NCI-H526 (cell line): ENCODE measurements around the gene NOG.

Experiments used
- DNase-seq, 2 experiments: peaks; one replicate each; lab custom pipeline; 2025; lab: John Stamatoyannopoulos, UW

Gene NOG

DNA sequence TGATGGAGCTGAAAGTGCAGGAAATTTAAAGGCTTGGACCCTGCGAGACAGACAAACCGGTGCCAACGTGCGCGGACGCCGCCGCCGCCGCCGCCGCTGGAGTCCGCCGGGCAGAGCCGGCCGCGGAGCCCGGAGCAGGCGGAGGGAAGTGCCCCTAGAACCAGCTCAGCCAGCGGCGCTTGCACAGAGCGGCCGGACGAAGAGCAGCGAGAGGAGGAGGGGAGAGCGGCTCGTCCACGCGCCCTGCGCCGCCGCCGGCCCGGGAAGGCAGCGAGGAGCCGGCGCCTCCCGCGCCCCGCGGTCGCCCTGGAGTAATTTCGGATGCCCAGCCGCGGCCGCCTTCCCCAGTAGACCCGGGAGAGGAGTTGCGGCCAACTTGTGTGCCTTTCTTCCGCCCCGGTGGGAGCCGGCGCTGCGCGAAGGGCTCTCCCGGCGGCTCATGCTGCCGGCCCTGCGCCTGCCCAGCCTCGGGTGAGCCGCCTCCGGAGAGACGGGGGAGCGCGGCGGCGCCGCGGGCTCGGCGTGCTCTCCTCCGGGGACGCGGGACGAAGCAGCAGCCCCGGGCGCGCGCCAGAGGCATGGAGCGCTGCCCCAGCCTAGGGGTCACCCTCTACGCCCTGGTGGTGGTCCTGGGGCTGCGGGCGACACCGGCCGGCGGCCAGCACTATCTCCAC lies at the start of gene NOG:
NOG (plus strand) TSS at position 54 of the 674 bp plus-strand sequence; CDS start at position 579, 525 bp downstream.
- peak in 1 of 2 experiments; percentile 93 for DNase-seq

- DNase-seq, result no peak
Observed at GRCh38 chr17:56545106-56545505, 48.4 kb upstream of the NOG start.

DNA sequence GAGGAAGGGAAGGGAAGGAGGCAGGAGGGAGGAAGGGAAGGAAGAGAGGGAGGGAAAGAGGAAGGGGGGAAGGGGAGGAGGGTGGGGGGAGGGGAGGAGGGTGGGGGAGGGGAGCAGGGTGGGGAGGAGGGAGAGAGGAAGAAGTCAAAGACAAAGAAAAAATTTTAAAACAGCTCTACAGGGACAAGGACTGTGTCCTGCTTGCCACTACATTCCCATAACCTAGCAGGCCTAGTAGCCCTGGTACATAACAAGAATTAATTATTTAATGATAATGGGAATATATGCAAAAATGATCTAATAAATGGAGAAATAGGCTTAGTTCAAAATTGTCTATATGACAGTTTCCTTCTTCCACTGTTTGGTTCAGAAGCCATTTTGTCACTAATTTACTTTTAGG lies 47.6 kb upstream of the NOG start:
- DNase-seq, result no peak

GRCh38 chr17:56548661-56549060 lies 44.8 kb upstream of the NOG start:
- DNase-seq, result no peak

- no peak for DNase-seq
Observed at GRCh38 chr17:56549501-56549900, 44.0 kb upstream of the NOG start.

DNA sequence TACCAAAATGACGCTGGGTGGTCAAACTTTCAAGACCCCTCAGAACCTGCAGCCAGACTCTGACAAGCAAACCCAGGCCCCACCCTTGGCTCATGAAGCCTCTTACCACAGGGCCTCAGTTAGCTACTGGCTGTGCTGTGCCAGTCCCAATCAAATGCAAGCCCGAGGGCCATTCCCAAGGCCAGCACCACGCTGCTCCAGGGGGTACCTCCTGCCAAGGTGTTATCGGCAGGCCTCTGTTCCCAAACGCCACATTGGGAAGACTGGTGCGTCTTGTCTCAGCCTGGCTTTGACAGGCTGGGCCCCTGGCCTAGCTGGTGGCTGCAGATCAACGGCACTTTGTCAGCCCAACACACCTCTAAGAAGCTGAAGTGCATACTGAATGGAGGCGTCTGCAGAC lies 35.8 kb upstream of the NOG start:
- no peak for DNase-seq

DNA sequence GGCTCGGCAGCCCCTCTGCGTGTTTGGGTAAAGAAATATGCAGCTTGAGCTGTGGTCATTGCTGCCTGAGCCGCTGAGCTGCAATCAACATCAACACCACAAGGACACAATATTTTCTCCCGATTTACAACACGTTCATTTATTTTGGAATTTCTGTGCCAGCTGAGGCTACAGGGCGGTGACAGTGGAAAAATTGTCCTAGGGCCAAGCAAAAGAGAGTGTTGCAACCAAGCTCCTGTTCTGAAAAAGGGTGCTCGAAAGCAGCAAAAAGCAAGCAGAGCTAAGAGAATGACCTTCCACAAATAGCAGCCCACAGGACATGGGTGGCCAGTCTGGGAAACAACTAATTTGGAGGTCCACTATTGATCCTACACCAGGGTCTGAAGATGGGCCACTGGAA lies 35.4 kb upstream of the NOG start:
- DNase-seq, result no peak

GRCh38 chr17:56570199-56570598 lies 23.3 kb upstream of the NOG start:
- no peak for DNase-seq

- DNase-seq, result no peak
Observed at GRCh38 chr17:56571456-56571855, 22.0 kb upstream of the NOG start.

DNA sequence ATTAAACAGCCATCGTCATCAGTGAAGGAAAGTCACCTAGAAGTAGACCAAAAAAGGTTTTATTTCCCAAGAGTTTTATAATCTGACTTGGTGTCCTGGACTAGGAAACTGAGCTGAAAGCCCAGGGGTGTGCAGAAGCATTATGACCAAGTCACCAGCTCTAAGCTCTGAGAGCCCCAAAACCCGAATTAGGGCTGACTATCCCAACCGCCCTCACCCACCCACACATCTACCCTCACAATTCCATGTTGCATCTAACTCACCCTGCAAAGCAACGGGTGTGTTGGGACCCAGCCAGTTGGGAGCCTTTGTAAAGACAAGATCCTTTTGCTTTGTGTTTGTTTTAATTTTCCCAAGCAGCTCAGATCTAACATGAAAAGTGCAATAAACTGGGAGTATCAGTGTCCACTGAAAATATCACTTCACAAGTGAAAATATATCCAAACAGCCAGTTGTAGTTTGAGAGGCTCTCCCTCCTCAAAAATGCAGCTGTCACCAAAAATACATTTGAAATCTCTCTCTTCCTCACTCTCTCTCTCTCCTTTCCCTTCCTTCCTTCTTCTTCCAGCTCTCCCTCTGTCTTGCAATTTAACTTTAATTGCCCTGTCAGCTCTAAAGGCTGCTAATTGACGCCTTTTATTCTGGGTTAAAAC lies 16.2 kb upstream of the NOG start:
- no peak for DNase-seq

GRCh38 chr17:56577843-56578204 lies 15.7 kb upstream of the NOG start:
- DNase-seq, result no peak

- no peak for DNase-seq
Observed at GRCh38 chr17:56581635-56582627, 11.6 kb upstream of the NOG start.

GRCh38 chr17:56583772-56584171 lies 9.7 kb upstream of the NOG start:
- DNase-seq, result no peak

GRCh38 chr17:56587298-56587697 lies 6.2 kb upstream of the NOG start:
- DNase-seq, result no peak

DNA sequence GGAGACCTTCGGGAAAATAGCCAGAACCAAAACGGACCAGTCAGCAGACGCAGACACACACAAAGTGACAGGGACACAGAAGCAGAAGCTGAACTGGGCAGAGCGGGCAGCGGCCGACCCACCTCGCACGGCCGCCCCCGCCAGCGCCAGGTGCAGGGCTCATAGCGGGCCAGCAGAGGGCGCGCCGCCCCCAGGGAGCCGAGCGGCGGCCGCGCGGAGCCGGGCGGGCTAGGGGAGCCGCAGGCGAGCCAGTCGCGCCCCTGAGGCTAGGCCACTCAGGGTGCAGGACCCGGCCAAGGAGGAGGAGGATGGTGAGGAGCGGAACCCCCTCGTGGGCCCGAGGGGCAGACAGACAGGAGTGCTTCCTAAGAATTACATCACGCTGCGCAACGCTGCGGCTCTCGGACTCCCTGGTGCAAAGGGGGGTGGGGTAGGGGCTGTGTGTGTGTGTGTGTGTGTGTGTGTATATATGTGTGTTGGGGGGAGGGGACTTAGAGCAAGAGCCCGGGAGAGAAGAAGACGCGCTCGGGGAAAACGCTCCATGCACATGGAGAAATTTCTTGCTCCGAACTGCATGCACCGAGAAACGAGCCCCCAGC lies 913 bp upstream of the NOG start:
- peak; percentile 32 to 85 for DNase-seq

DNA sequence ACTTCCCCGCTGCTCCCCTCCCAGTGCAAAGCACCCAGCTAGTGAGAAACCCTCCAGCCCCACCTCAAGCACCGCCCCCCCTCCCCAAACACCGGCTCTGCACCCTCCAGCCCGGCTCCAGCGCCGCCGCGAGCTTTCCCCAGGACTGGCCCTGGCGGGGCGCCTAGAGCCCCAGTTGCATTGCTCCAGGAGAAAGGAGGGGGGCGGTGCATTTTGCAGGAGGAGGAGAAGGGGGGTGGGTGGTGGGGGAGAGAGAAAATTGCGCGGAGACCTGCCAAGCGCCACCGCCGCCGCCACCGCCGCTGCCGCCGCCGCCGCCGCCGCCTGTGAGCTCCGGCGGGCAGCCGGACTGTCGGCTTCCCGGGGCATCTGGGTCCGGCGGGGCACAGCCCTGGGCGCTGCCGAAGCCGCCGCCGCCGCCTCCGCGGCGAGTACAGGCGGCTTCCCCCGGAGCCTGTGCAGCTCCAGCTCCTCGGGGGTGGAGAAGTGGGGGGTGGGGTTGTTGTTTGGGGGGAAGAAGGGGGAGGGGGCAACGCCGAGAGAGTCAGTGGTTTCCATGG lies 333 bp upstream of the NOG start:
- peak in 1 of 2 experiments; percentile 82 for DNase-seq

DNA sequence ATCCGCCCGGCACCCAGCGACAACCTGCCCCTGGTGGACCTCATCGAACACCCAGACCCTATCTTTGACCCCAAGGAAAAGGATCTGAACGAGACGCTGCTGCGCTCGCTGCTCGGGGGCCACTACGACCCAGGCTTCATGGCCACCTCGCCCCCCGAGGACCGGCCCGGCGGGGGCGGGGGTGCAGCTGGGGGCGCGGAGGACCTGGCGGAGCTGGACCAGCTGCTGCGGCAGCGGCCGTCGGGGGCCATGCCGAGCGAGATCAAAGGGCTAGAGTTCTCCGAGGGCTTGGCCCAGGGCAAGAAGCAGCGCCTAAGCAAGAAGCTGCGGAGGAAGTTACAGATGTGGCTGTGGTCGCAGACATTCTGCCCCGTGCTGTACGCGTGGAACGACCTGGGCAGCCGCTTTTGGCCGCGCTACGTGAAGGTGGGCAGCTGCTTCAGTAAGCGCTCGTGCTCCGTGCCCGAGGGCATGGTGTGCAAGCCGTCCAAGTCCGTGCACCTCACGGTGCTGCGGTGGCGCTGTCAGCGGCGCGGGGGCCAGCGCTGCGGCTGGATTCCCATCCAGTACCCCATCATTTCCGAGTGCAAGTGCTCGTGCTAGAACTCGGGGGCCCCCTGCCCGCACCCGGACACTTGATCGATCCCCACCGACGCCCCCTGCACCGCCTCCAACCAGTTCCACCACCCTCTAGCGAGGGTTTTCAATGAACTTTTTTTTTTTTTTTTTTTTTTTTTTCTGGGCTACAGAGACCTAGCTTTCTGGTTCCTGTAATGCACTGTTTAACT lies 1.0 kb downstream of the NOG start:
- peak in 1 of 2 experiments; percentile 30 for DNase-seq

- DNase-seq, result no peak
Observed at GRCh38 chr17:56595108-56595418, 1.6 kb downstream of the NOG start.

GRCh38 chr17:56595831-56596690 lies 2.6 kb downstream of the NOG start:
- peak in 1 of 2 experiments; percentile 25 for DNase-seq
